PFSK-1 (cell line): ENCODE measurements around the gene DCC.

Experiments used
- FOXP2 ChIP-seq: optimal IDR thresholded peaks from 2 replicates; pipeline ENCODE3; 2011; ENCODE audit warnings: borderline replicate concordance, control low read depth, inconsistent platforms; ENCODE audit not compliant: insufficient read depth; ENCODE audit errors: extremely low read length, extremely low read depth
- POLR2AphosphoS5 ChIP-seq: IDR thresholded peaks from 2 replicates; pipeline ENCODE4 v1.6.1; 2012; ENCODE audit warnings: low read depth, mild to moderate bottlenecking, control low read depth, low read length, moderate library complexity
- SIN3A ChIP-seq: IDR thresholded peaks from 2 replicates; pipeline ENCODE4 v1.6.1; 2012; ENCODE audit warnings: mild to moderate bottlenecking, low read length, moderate library complexity, borderline replicate concordance; ENCODE audit not compliant: insufficient read depth
- TAF1 ChIP-seq: IDR thresholded peaks from 2 replicates; pipeline ENCODE4 v1.6.1; 2012; ENCODE audit warnings: low read length, control low read depth, borderline replicate concordance; ENCODE audit not compliant: insufficient read depth
- TF ChIP-seq, protein P1 (sequence below), 2 experiments: IDR thresholded peaks; 2 replicates each; pipeline versions ENCODE4 v1.6.1 to v1.8.0; 2011 to 2012; ENCODE audit warnings: low read depth in 2 of 2, low read length in 2 of 2, control low read depth in 1 of 2, inconsistent platforms in 1 of 2, mild to moderate bottlenecking in 1 of 2, moderate library complexity in 1 of 2; ENCODE audit not compliant: insufficient read depth in 1 of 2

DNA sequence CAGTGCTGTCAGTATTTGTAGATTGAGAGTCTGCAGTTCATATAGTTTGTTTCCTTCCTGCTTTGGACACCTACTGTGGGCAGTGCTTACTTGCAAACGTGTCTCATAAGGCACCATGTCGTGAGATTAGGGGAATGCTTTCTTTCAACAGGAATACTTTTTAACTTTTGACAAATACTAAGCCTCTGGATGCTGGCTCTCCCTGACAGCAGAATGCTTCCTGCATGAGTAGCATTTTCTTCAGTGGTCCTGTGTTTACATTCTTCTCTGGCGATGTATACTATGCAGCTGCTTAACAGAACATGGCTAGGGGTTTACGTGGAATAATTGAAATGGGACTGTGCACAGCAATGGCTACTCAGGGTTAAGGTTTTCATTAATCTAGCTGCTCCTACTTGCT, 1077.0 kb downstream of the DCC start:
- no peak for TF ChIP-seq POLR2AphosphoS5
- TF ChIP-seq, protein P1, sequence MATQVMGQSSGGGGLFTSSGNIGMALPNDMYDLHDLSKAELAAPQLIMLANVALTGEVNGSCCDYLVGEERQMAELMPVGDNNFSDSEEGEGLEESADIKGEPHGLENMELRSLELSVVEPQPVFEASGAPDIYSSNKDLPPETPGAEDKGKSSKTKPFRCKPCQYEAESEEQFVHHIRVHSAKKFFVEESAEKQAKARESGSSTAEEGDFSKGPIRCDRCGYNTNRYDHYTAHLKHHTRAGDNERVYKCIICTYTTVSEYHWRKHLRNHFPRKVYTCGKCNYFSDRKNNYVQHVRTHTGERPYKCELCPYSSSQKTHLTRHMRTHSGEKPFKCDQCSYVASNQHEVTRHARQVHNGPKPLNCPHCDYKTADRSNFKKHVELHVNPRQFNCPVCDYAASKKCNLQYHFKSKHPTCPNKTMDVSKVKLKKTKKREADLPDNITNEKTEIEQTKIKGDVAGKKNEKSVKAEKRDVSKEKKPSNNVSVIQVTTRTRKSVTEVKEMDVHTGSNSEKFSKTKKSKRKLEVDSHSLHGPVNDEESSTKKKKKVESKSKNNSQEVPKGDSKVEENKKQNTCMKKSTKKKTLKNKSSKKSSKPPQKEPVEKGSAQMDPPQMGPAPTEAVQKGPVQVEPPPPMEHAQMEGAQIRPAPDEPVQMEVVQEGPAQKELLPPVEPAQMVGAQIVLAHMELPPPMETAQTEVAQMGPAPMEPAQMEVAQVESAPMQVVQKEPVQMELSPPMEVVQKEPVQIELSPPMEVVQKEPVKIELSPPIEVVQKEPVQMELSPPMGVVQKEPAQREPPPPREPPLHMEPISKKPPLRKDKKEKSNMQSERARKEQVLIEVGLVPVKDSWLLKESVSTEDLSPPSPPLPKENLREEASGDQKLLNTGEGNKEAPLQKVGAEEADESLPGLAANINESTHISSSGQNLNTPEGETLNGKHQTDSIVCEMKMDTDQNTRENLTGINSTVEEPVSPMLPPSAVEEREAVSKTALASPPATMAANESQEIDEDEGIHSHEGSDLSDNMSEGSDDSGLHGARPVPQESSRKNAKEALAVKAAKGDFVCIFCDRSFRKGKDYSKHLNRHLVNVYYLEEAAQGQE (IDR thresholded peaks at IDR 0.05; ENCODE audit: insufficient read depth in 1 of 2, low read depth in 2 of 2, low read length in 2 of 2), result no peak
- no peak for TF ChIP-seq TAF1
- no peak for TF ChIP-seq SIN3A
- no peak for TF ChIP-seq FOXP2
